Measurements from ENCODE around the gene CXCL14. TPM values are rescaled to one million over a fixed set of nuclear protein-coding genes. Genes with fewer than 3 reads are reported as not detected.

Gene CXCL14
- total and polyA plus RNA-seq, 2 donors (not counting 1 experiment from before 2014, with no cell fraction given), result not detected

DNA sequence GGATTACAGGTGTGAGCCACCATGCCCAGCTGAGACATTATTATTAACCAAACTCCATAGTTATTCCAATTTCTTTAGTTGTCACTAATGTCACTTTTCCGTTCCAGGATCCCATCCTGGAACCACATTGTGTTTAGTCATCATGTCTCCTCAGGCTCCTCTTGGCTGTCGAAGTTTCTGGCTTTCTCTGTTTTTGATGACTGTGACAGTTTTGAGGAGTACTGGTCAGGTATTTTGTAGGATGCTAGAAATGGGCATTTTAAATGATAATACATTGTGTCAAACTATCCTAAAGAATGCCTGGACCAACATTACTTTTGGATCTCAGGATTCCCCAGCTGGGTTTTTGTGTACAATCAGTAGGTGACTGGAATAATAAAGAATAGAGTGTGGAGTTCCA, 23.3 kb downstream of the CXCL14 start:
- no peak overlapping the region for H3K9ac ChIP-seq (ENCODE audit: low read length)
- peaks cover 58% of the 10 kb centered on the region for H3K27me3 Mint-ChIP-seq
- peaks cover under 1% of the 10 kb centered on the region for H3K4me1 Mint-ChIP-seq
- H4K20me1 ChIP-seq (ENCODE audit: control insufficient read depth, insufficient read depth, low read length, poor library complexity, severe bottlenecking), result no peaks in the 10 kb centered on the region
- H3K27ac Mint-ChIP-seq, result no peak overlapping the region
- H3K27ac ChIP-seq (ENCODE audit: low read length in 2 of 2), result no peak overlapping the region
- H3K9me3 Mint-ChIP-seq (ENCODE audit: insufficient read depth), result peaks cover 2% of the 10 kb centered on the region
- ChIA-PET POLR2A (no interaction called here), CTCF (interaction anchor here (1.2 to 1.9 kb wide), 2 partner anchors 10 to 98 kb away, joined by 3 to 8 read pairs; no protein-coding TSS in a partner anchor)
- intact Hi-C loops (cut with micrococcal nuclease), result no loop called here
- TF ChIP-seq EZH2 (IDR thresholded peaks at IDR 0.05; ENCODE audit: borderline replicate concordance, insufficient read depth, low read depth, low read length, poor library complexity, severe bottlenecking), result no peak
- TF ChIP-seq, protein P1, sequence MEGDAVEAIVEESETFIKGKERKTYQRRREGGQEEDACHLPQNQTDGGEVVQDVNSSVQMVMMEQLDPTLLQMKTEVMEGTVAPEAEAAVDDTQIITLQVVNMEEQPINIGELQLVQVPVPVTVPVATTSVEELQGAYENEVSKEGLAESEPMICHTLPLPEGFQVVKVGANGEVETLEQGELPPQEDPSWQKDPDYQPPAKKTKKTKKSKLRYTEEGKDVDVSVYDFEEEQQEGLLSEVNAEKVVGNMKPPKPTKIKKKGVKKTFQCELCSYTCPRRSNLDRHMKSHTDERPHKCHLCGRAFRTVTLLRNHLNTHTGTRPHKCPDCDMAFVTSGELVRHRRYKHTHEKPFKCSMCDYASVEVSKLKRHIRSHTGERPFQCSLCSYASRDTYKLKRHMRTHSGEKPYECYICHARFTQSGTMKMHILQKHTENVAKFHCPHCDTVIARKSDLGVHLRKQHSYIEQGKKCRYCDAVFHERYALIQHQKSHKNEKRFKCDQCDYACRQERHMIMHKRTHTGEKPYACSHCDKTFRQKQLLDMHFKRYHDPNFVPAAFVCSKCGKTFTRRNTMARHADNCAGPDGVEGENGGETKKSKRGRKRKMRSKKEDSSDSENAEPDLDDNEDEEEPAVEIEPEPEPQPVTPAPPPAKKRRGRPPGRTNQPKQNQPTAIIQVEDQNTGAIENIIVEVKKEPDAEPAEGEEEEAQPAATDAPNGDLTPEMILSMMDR (IDR thresholded peaks at IDR 0.05), result no peak
- H3K4me1 ChIP-seq (ENCODE audit: control insufficient read depth in 2 of 2, insufficient read depth in 2 of 2, low read length in 2 of 2), result no peaks in the 10 kb centered on the region
- peaks cover 0 to 3% (median 0%) of the 10 kb centered on the region in 3 donors for H3K9me3 ChIP-seq (ENCODE audit: control extremely low read depth in 1 of 3, control insufficient read depth in 2 of 3, insufficient read depth in 1 of 3, low read length in 2 of 3)
- H2AFZ ChIP-seq (ENCODE audit: insufficient read depth, low read depth, low read length, poor library complexity, severe bottlenecking), result no peak overlapping the region
- H3K36me3 ChIP-seq (replicated peaks in 1 of 2; ENCODE audit: control extremely low read depth in 1 of 2, control insufficient read depth in 1 of 2, extremely low read depth in 1 of 2, insufficient read depth in 2 of 2, low read length in 1 of 2), result no peaks in the 10 kb centered on the region
- H3K4me3 ChIP-seq (ENCODE audit: control extremely low read depth in 1 of 5, extremely low read depth in 1 of 5, insufficient read depth in 1 of 5, low read depth in 2 of 5, low read length in 4 of 5), result no peak overlapping the region
- DNase-seq (no peak), ATAC-seq (ENCODE audit: low read depth) (no peak)
- no peak overlapping the region for H3K4me2 ChIP-seq (replicated peaks; ENCODE audit: low read depth, low read length, poor library complexity, severe bottlenecking)
- 86% methylated on average over 2 of the region's 2 CpGs for WGBS (ENCODE audit: insufficient coverage)
- H3K79me2 ChIP-seq (ENCODE audit: control insufficient read depth, insufficient read depth, low read length), result no peaks in the 10 kb centered on the region
- peaks cover 0 to 27% (median 8%) of the 10 kb centered on the region in 4 experiments for H3K27me3 ChIP-seq (replicated peaks in 1 of 4; ENCODE audit: control extremely low read depth in 1 of 4, control insufficient read depth in 3 of 4, insufficient read depth in 4 of 4, low read length in 3 of 4)
- no peak overlapping the region for H3K4me3 Mint-ChIP-seq

DNA sequence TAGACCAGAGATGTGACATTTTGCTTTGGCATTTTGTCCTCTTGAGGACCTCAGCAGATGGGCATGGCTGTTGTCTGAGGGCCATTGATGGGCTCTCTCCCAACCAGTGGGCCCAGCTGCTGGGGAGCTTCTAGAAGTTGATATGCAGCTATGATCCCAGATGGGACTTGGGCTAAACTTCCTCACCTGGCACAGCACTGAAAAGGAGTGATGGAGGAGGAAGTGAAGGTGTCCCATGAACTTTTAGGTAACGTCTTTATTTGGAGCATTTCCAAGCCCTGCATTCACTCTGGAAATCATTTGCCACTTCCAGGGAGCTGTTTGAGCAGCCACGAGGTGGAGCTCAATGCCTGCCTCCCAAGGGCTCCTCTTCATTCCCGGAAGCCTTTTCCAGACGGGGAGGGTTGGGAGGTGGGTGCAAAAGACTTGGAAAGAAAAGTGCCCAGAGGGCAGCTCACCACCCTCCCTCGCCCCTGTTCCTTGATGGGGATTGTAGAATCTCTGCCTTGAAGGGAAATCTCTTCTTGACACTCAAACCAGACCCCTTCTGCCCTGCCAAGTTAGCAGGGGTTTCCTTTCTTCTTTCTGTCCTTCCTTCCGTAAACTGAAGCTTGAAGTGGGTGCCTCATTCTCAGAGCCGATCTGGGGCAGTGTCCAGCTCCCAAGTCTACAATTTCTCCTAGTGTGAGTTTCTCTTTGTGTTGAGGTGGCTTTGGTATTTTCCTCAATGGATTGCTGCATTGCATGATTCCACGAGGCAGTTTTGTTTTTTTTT, 24.9 kb downstream of the CXCL14 start:
- Histone ChIP-seq H3K79me2 (ENCODE audit: control insufficient read depth, insufficient read depth, low read length) (no peaks in the 10 kb centered on the region), H2AFZ (ENCODE audit: insufficient read depth, low read depth, low read length, poor library complexity, severe bottlenecking) (no peak overlapping the region), H3K4me3 (ENCODE audit: control extremely low read depth in 1 of 5, extremely low read depth in 1 of 5, insufficient read depth in 1 of 5, low read depth in 2 of 5, low read length in 4 of 5) (no peak overlapping the region), H3K9ac (ENCODE audit: low read length) (no peak overlapping the region), H3K4me2 (replicated peaks; ENCODE audit: low read depth, low read length, poor library complexity, severe bottlenecking) (no peak overlapping the region), H3K36me3 (replicated peaks in 1 of 2; ENCODE audit: control extremely low read depth in 1 of 2, control insufficient read depth in 1 of 2, extremely low read depth in 1 of 2, insufficient read depth in 2 of 2, low read length in 1 of 2) (no peaks in the 10 kb centered on the region), H3K27ac (ENCODE audit: low read length in 2 of 2) (no peak overlapping the region), H3K9me3 (ENCODE audit: control extremely low read depth in 1 of 3, control insufficient read depth in 2 of 3, insufficient read depth in 1 of 3, low read length in 2 of 3) (peaks cover 0 to 3% (median 0%) of the 10 kb centered on the region in 3 donors), H3K27me3 (replicated peaks in 1 of 4; ENCODE audit: control extremely low read depth in 1 of 4, control insufficient read depth in 3 of 4, insufficient read depth in 4 of 4, low read length in 3 of 4) (peaks cover 0 to 22% (median 5%) of the 10 kb centered on the region in 4 experiments), H4K20me1 (ENCODE audit: control insufficient read depth, insufficient read depth, low read length, poor library complexity, severe bottlenecking) (no peaks in the 10 kb centered on the region), H3K4me1 (ENCODE audit: control insufficient read depth in 2 of 2, insufficient read depth in 2 of 2, low read length in 2 of 2) (no peaks in the 10 kb centered on the region)
- Mint-ChIP-seq H3K9me3 (ENCODE audit: insufficient read depth) (peaks cover 2% of the 10 kb centered on the region), H3K4me1 (no peaks in the 10 kb centered on the region), H3K27me3 (peaks cover 56% of the 10 kb centered on the region), H3K27ac (no peak overlapping the region), H3K4me3 (no peak overlapping the region)
- DNase-seq, result no peak
- ATAC-seq (ENCODE audit: low read depth), result no peak
- ChIA-PET CTCF (interaction anchor here (0.7 to 1.9 kb wide), 3 partner anchors 12 to 96 kb away, joined by 4 to 10 read pairs (median 5); no protein-coding TSS in a partner anchor), POLR2A (no interaction called here)
- TF ChIP-seq EZH2 (IDR thresholded peaks at IDR 0.05; ENCODE audit: borderline replicate concordance, insufficient read depth, low read depth, low read length, poor library complexity, severe bottlenecking), result no peak
- TF ChIP-seq, protein P1 (IDR thresholded peaks at IDR 0.05), result no peak
- intact Hi-C loops (cut with micrococcal nuclease), result no loop called here
- WGBS (ENCODE audit: insufficient coverage), result 20% methylated on average over 2 of the region's 8 CpGs

Measured in B cell (primary cell).